Stimulated activated CD8-positive, alpha-beta memory T cell treated with anti-CD3 and anti-CD28 coated beads, Interleukin-4, amount 100 ng/mL, for 24 hours (primary cell): ENCODE data around the gene PTPRN2.

Source experiments
- DNase-seq: peaks from one replicate; pipeline ENCODE4 v3.0.0-alpha.2; 2020; ENCODE audit warnings: low read depth

The PTPRN2 gene

GRCh38 chr7:158489462-158490155, 98.0 kb downstream of the PTPRN2 start:
- no peak for DNase-seq

DNA sequence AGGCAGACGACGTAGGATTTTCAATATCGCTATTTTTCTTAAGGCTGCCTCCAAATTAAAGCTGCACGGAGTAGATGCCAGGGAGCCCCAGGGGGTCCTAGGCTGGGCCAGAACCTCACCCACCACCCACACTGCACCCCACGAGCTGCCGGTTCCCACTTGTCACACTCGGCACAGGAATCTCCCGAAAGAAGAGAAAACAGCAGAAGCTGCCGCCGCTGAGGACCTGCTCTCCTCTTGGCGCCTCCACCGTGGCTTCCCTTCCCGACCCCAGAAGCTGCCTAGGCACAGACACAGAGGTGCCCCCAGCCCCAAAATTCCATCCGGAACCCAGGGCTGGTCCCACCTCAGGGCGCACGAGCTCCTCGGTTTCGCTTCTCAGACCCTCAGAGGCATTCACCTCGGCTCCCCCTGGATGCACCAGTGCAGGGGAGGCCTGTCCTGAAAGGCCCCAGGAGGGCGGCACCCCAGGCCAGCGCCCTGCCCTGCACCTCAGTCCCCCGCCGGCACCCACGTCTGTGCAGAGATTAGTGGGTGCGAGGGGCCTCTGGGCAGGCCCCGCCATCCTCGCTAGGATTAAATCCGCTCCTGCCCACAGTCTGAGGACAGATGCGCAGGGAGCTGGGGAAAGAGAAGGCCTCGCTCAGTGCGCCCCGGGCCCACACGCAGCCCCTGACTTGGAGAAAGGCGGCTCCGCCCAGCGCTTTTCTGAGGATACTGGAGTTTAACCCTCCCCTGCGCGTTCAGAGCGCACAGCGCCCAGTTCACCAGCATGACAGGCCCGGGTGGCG, 99.2 kb downstream of the PTPRN2 start:
- DNase-seq: no peak

- DNase-seq: no peak
Observed at GRCh38 chr7:158487631-158488151, 99.9 kb downstream of the PTPRN2 start.

GRCh38 chr7:158486919-158487318, 100.7 kb downstream of the PTPRN2 start:
- no peak for DNase-seq

GRCh38 chr7:158484801-158485531, 102.7 kb downstream of the PTPRN2 start:
- DNase-seq: no peak

- no peak for DNase-seq
Observed at GRCh38 chr7:158482480-158482879, 105.1 kb downstream of the PTPRN2 start.

DNA sequence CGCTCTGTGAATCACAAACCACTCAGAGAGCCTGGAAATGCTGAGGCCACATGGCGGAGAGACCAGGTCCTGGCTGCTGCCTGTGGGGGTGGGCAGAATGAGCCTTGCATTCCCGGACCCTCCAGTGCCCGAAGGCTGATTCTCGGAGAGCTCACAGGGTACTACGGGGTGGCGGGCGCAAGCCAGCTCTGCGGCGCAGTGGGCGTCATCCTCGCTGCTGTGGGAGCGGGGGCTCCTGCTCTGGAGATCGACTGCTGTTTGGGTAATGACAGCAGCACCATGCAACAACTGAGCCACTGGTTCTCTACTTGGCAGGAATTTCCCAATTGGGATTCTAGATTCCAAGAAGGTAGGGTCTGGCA, 108.0 kb downstream of the PTPRN2 start:
- DNase-seq: no peak

DNA sequence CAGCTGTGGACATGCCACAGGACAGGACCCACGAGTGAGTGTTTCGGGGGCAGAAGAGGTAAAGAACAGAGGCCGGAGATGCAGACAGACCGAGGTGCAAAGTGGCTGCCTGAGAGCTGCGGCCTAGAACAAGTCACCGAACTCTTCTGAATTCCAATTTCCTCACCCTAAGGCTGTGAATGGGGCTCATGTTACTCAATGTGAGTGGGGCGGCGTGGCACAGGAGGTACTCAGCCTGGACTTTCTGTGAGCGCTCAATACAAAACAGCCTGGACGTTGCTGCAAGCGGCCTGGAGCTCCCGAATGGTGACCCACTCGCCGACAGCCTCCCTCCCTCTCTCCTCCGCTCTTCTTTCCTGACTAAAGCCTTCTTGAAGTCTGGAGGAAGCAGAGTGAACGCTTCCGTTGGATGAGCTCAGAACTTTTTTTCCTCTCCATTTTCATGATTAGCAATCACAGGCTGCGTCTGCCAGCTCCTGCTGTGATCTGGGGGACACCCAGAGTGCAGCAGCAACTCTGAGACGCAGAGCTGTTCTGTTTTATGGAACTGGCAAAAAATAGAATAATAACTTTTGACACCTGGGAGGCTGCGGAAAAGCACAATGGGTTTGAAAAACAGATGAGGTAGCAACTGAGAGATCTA, 108.5 kb downstream of the PTPRN2 start:
- DNase-seq: no peak

- DNase-seq: no peak
Observed at GRCh38 chr7:158477866-158478265, 109.8 kb downstream of the PTPRN2 start.

DNA sequence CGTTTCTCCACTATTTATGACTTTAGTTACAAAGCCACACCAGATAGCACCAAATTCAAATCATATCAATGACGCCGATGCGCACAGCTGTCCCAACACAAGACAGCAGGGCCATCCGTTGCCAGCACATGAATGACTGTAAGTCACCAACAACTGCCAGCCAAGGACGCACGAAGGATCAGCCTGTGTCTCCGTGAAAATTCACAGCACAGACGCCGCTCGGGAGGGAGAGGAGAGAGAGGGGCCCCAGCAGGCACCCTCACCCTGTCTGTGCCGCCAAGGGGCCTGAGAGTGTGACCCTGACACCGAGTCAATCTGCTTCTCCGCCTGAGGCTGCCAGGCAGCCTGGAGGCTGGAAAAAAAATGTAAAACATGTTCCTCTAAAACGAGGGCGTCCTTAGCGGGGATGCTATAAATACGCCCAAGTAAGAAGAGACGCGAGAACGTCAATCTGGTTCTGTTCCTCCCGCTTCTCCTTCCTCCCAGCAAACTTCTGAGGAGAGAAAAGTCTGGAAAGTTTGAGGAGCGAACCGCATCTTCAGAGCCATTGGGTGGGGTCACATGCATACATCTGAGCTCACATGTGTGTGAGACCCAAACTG, 111.2 kb downstream of the PTPRN2 start:
- no peak for DNase-seq

GRCh38 chr7:158475679-158476052, 112.0 kb downstream of the PTPRN2 start:
- DNase-seq: no peak

- DNase-seq: no peak
Observed at GRCh38 chr7:158475036-158475678, 112.5 kb downstream of the PTPRN2 start.

- DNase-seq: no peak
Observed at GRCh38 chr7:158474488-158474887, 113.1 kb downstream of the PTPRN2 start.

DNA sequence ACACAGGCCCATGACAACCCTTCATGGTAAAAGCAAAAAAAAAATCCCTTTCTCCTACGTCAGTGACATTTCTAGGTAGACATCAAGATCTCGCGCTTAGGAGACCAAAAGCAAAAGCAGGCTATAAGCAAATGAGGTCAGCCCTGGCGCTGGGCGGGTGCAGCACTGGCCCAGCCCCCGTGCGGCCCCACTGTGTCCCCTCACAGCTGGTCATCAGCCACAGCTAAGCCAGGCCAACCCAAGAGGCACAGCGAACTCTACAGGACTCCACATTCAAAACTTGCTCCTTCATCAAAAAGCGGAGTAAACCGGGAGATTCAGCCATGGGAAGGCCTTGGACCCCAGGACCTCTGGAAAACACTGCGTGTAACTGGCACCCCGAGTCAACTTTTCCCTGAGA, 113.7 kb downstream of the PTPRN2 start:
- no peak for DNase-seq

GRCh38 chr7:158473221-158473620, 114.4 kb downstream of the PTPRN2 start:
- DNase-seq: no peak

GRCh38 chr7:158472596-158472995, 115.0 kb downstream of the PTPRN2 start:
- DNase-seq: no peak

- DNase-seq: no peak
Observed at GRCh38 chr7:158471716-158472115, 115.9 kb downstream of the PTPRN2 start.

DNA sequence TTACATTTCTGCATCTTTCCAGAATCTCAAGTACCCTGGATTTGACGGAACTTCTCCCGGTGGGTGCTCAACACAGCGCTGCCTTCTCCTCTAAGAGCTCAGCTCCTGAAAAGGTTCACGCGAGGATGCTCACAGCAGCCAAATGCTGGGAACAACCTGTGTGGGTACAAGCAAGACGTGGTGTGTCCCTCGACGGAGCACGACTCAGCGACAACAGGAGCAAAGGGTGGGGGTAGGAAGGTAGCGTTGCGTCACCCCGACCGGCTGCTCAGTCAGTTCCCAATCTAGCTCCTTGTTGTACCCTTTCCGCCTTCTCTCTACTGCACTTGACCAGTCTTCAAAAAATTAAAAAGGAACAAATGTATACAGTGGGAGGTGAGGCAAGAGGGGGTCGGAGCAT, 117.3 kb downstream of the PTPRN2 start:
- no peak for DNase-seq

- DNase-seq: no peak
Observed at GRCh38 chr7:158469396-158470051, 118.1 kb downstream of the PTPRN2 start.

GRCh38 chr7:158468700-158469296, 118.8 kb downstream of the PTPRN2 start:
- no peak for DNase-seq
